GM23338 (cell line): ENCODE data around the gene MEIOC. TPM values are rescaled to one million over a fixed set of nuclear protein-coding genes. Genes with fewer than 3 reads are reported as not detected.

Source experiments
- ATAC-seq: fragments of 200-7000 bp; cut with Tn5 transposase; 3 replicates; pipeline ENCODE4 v1.9.1; 2020
- DNase-seq: peaks from one replicate; pipeline ENCODE4 v3.0.0-alpha.2; 2015; ENCODE audit warnings: low spot score
- H2AFZ ChIP-seq: fragments of 200-600 bp; sonication (generic); 2 replicates; pipeline ENCODE4 v1.8.0; 2016; ENCODE audit warnings: antibody characterized with exemption, mild to moderate bottlenecking, moderate library complexity
- H3F3A ChIP-seq: fragments of 200-600 bp; sonication (generic); replicated peaks from 2 replicates; pipeline ENCODE4 v1.8.0; 2017; ENCODE audit warnings: antibody characterized with exemption, mixed run types, low read depth
- H3K27ac ChIP-seq: fragments of 200-600 bp; sonication (generic); 2 replicates; pipeline ENCODE4 v1.6.1; 2016; ENCODE audit warnings: low read depth
- H3K27me3 ChIP-seq: fragments of 200-600 bp; sonication (generic); 2 replicates; pipeline ENCODE4 v1.8.0; 2016; ENCODE audit warnings: mild to moderate bottlenecking, mixed run types, moderate library complexity; ENCODE audit not compliant: insufficient read depth
- H3K36me3 ChIP-seq: fragments of 200-600 bp; sonication (generic); 2 replicates; pipeline ENCODE4 v1.8.0; 2016; ENCODE audit warnings: mild to moderate bottlenecking; ENCODE audit not compliant: insufficient read depth
- H3K4me1 ChIP-seq: fragments of 200-600 bp; sonication (generic); 2 replicates; pipeline ENCODE4 v1.8.0; 2016; ENCODE audit warnings: mild to moderate bottlenecking, moderate library complexity; ENCODE audit not compliant: insufficient read depth
- H3K4me2 ChIP-seq: fragments of 200-600 bp; sonication (generic); 2 replicates; pipeline ENCODE4 v1.7.1; 2017; ENCODE audit warnings: mixed run types
- H3K4me3 ChIP-seq: fragments of 200-600 bp; sonication (generic); 2 replicates; pipeline ENCODE4 v1.6.1; 2016; ENCODE audit warnings: mixed run types
- H3K79me2 ChIP-seq: fragments of 200-600 bp; sonication (generic); replicated peaks from 2 replicates; pipeline ENCODE4 v1.8.0; 2017; ENCODE audit warnings: mild to moderate bottlenecking; ENCODE audit not compliant: insufficient read depth
- H3K9me2 ChIP-seq: fragments of 200-600 bp; sonication (generic); 2 replicates; pipeline ENCODE4 v1.8.0; 2017; ENCODE audit not compliant: insufficient read depth
- H4K20me1 ChIP-seq: fragments of 200-600 bp; sonication (generic); replicated peaks from 2 replicates; pipeline ENCODE4 v1.8.0; 2017; ENCODE audit warnings: mild to moderate bottlenecking; ENCODE audit not compliant: insufficient read depth
- H3K27ac Mint-ChIP-seq: 2 replicates; pipeline ENCODE4 v1.8.0; 2020; ENCODE audit warnings: inconsistent platforms, mild to moderate bottlenecking, moderate library complexity, mixed read lengths
- H3K27me3 Mint-ChIP-seq: 3 replicates; pipeline ENCODE4 v1.8.0; 2022; ENCODE audit warnings: low read depth, mild to moderate bottlenecking, moderate library complexity, mixed read lengths, inconsistent platforms; ENCODE audit not compliant: insufficient read depth, poor library complexity
- H3K36me3 Mint-ChIP-seq: 3 replicates; pipeline ENCODE4 v1.8.0; 2021; ENCODE audit warnings: low read depth, mild to moderate bottlenecking, inconsistent platforms, moderate library complexity, mixed read lengths
- H3K4me1 Mint-ChIP-seq: 3 replicates; pipeline ENCODE4 v1.8.0; 2020; ENCODE audit warnings: mild to moderate bottlenecking, inconsistent platforms, mixed read lengths
- H3K4me3 Mint-ChIP-seq: 3 replicates; pipeline ENCODE4 v1.8.0; 2021; ENCODE audit warnings: moderate library complexity, mild to moderate bottlenecking, inconsistent platforms, mixed read lengths
- H3K9me3 Mint-ChIP-seq: 3 replicates; pipeline ENCODE4 v1.8.0; 2020; ENCODE audit warnings: moderate library complexity, mild to moderate bottlenecking, inconsistent platforms, mixed read lengths
- CTCF ChIP-seq, 2 experiments: fragments of 200-600 bp in 1 of 2; sonication (generic) in 1 of 2; conservative IDR thresholded peaks; 2 replicates each; pipeline versions ENCODE4 v1.5.1 to v1.6.1; 2016 to 2017; ENCODE audit warnings: antibody characterized with exemption in 2 of 2, low read depth in 2 of 2, mild to moderate bottlenecking in 2 of 2, moderate library complexity in 1 of 2
- EZH2 ChIP-seq: fragments of 200-600 bp; sonication (generic); IDR thresholded peaks from one replicate; pipeline ENCODE4 v1.8.0; 2017; ENCODE audit warnings: antibody characterized with exemption, mild to moderate bottlenecking, low read depth; ENCODE audit not compliant: unreplicated experiment
- polyA plus RNA-seq: library from polyadenylated mRNA; unstranded; fragments of >200 nt; fragmentation: Nextera tagmentation; extraction: Ambion mirVana; gene quantifications from 2 replicates; pipeline ENCODE4 v1.2.1, GENCODE V29; 2016
- total RNA-seq: library from RNA; depleted of rRNA; stranded (reverse); fragments of >200 nt; shearing (Covaris generic); gene quantifications from 2 replicates; pipeline ENCODE4 v1.2.3, GENCODE V29; 2014
- TF ChIP-seq, protein P1 (sequence below): fragments of 250-450 bp; sonication (Bioruptor Pico); IDR thresholded peaks from 2 replicates; pipeline ENCODE4 v1.5.0; 2020; ENCODE audit warnings: mild to moderate bottlenecking, moderate library complexity
- TF ChIP-seq, protein P2 (sequence below): IDR thresholded peaks from 2 replicates; pipeline ENCODE4 v1.6.1; 2016; ENCODE audit warnings: antibody characterized with exemption

Gene MEIOC
- total and polyA plus RNA-seq, 2 experiments from 2014 or later: 2.1 to 23.8 TPM

DNA sequence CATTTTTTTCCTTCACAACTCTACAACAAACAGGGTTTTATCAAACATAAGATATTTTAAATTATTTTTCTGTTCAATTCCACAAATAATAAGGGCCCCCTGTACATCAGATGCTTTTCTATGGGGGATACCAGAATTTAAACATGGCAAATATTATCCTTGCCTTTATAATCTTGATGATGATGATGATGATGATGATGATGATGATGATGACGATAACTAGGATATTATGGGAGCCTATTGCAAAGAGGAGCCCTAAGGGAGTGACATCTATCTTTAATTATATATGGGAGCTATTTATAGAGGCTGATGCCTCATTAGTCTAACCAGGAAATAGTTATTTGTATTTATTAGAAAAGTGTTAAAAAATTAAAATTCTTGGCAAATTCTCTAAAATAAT is 6.8 kb downstream of the MEIOC start (continued):
- TF ChIP-seq, protein P1, sequence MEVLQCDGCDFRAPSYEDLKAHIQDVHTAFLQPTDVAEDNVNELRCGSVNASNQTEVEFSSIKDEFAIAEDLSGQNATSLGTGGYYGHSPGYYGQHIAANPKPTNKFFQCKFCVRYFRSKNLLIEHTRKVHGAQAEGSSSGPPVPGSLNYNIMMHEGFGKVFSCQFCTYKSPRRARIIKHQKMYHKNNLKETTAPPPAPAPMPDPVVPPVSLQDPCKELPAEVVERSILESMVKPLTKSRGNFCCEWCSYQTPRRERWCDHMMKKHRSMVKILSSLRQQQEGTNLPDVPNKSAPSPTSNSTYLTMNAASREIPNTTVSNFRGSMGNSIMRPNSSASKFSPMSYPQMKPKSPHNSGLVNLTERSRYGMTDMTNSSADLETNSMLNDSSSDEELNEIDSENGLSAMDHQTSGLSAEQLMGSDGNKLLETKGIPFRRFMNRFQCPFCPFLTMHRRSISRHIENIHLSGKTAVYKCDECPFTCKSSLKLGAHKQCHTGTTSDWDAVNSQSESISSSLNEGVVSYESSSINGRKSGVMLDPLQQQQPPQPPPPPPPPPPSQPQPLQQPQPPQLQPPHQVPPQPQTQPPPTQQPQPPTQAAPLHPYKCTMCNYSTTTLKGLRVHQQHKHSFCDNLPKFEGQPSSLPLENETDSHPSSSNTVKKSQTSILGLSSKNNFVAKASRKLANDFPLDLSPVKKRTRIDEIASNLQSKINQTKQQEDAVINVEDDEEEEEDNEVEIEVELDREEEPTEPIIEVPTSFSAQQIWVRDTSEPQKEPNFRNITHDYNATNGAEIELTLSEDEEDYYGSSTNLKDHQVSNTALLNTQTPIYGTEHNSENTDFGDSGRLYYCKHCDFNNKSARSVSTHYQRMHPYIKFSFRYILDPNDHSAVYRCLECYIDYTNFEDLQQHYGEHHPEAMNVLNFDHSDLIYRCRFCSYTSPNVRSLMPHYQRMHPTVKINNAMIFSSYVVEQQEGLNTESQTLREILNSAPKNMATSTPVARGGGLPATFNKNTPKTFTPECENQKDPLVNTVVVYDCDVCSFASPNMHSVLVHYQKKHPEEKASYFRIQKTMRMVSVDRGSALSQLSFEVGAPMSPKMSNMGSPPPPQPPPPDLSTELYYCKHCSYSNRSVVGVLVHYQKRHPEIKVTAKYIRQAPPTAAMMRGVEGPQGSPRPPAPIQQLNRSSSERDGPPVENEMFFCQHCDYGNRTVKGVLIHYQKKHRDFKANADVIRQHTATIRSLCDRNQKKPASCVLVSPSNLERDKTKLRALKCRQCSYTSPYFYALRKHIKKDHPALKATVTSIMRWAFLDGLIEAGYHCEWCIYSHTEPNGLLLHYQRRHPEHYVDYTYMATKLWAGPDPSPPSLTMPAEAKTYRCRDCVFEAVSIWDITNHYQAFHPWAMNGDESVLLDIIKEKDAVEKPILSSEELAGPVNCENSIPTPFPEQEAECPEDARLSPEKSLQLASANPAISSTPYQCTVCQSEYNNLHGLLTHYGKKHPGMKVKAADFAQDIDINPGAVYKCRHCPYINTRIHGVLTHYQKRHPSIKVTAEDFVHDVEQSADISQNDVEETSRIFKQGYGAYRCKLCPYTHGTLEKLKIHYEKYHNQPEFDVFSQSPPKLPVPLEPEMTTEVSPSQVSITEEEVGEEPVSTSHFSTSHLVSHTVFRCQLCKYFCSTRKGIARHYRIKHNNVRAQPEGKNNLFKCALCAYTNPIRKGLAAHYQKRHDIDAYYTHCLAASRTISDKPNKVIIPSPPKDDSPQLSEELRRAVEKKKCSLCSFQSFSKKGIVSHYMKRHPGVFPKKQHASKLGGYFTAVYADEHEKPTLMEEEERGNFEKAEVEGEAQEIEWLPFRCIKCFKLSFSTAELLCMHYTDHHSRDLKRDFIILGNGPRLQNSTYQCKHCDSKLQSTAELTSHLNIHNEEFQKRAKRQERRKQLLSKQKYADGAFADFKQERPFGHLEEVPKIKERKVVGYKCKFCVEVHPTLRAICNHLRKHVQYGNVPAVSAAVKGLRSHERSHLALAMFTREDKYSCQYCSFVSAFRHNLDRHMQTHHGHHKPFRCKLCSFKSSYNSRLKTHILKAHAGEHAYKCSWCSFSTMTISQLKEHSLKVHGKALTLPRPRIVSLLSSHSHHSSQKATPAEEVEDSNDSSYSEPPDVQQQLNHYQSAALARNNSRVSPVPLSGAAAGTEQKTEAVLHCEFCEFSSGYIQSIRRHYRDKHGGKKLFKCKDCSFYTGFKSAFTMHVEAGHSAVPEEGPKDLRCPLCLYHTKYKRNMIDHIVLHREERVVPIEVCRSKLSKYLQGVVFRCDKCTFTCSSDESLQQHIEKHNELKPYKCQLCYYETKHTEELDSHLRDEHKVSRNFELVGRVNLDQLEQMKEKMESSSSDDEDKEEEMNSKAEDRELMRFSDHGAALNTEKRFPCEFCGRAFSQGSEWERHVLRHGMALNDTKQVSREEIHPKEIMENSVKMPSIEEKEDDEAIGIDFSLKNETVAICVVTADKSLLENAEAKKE (CRISPR knock-in tag): no peak

GRCh38 chr17:44664867-44665266 is 8.6 kb downstream of the MEIOC start:
- Histone ChIP-seq H3K79me2 (no peaks in the 10 kb centered on the region), H3K27me3 (no peaks in the 10 kb centered on the region), H3K4me2 (no peak overlapping the region), H2AFZ (no peak overlapping the region), H3K9me2 (no peaks in the 10 kb centered on the region), H3K4me1 (no peaks in the 10 kb centered on the region), H3F3A (no peaks in the 10 kb centered on the region), H3K4me3 (no peak overlapping the region), H3K36me3 (no peaks in the 10 kb centered on the region), H4K20me1 (no peaks in the 10 kb centered on the region), H3K27ac (no peak overlapping the region)
- Mint-ChIP-seq H3K9me3 (no peaks in the 10 kb centered on the region), H3K27ac (no peak overlapping the region), H3K4me1 (no peaks in the 10 kb centered on the region), H3K4me3 (no peak overlapping the region), H3K36me3 (no peaks in the 10 kb centered on the region), H3K27me3 (no peaks in the 10 kb centered on the region)
- DNase-seq (no peak), ATAC-seq (no peak)
- TF ChIP-seq CTCF (conservative IDR thresholded peaks at IDR 0.05; ENCODE audit: low read depth in 2 of 2): no peak

GRCh38 chr17:44666006-44666405 is 9.7 kb downstream of the MEIOC start:
- no peaks in the 10 kb centered on the region for H3F3A ChIP-seq
- H2AFZ ChIP-seq: no peak overlapping the region
- no peaks in the 10 kb centered on the region for H3K9me3 Mint-ChIP-seq
- no peak overlapping the region for H3K27ac ChIP-seq
- TF ChIP-seq, protein P2, sequence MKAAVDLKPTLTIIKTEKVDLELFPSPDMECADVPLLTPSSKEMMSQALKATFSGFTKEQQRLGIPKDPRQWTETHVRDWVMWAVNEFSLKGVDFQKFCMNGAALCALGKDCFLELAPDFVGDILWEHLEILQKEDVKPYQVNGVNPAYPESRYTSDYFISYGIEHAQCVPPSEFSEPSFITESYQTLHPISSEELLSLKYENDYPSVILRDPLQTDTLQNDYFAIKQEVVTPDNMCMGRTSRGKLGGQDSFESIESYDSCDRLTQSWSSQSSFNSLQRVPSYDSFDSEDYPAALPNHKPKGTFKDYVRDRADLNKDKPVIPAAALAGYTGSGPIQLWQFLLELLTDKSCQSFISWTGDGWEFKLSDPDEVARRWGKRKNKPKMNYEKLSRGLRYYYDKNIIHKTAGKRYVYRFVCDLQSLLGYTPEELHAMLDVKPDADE: no peak
- no peak for TF ChIP-seq EZH2
- H3K4me1 ChIP-seq: no peaks in the 10 kb centered on the region
- ATAC-seq: no peak
- no peaks in the 10 kb centered on the region for H4K20me1 ChIP-seq
- no peak overlapping the region for H3K4me2 ChIP-seq
- no peaks in the 10 kb centered on the region for H3K27me3 Mint-ChIP-seq
- no peaks in the 10 kb centered on the region for H3K27me3 ChIP-seq
- H3K36me3 Mint-ChIP-seq: no peaks in the 10 kb centered on the region
- no peak overlapping the region for H3K4me3 Mint-ChIP-seq
- no peak overlapping the region for H3K27ac Mint-ChIP-seq
- H3K4me1 Mint-ChIP-seq: no peaks in the 10 kb centered on the region
- no peaks in the 10 kb centered on the region for H3K79me2 ChIP-seq
- no peak overlapping the region for H3K4me3 ChIP-seq
- no peaks in the 10 kb centered on the region for H3K36me3 ChIP-seq
- no peaks in the 10 kb centered on the region for H3K9me2 ChIP-seq
- DNase-seq: no peak
